Uterus (tissue), 2 donors: ENCODE measurements around the gene DOC2B.

Experiments used
- POLR2A ChIP-seq, 2 donors: fragments of 450-650 bp; IDR thresholded peaks; one replicate each; pipeline ENCODE4 v1.6.1; 2016; ENCODE audit warnings: antibody characterized with exemption in 2 of 2, mild to moderate bottlenecking in 1 of 2, moderate library complexity in 1 of 2
- TF ChIP-seq, protein P1 (sequence below), 4 experiments: fragments of 200-600 bp in 2 of 4; fragments of 450-650 bp in 2 of 4; sonication (generic) in 2 of 4; IDR thresholded peaks; one replicate each; pipeline ENCODE4 v1.5.1; 2016 to 2019; ENCODE audit warnings: antibody characterized with exemption in 4 of 4, mild to moderate bottlenecking in 2 of 4, moderate library complexity in 1 of 4

DNA sequence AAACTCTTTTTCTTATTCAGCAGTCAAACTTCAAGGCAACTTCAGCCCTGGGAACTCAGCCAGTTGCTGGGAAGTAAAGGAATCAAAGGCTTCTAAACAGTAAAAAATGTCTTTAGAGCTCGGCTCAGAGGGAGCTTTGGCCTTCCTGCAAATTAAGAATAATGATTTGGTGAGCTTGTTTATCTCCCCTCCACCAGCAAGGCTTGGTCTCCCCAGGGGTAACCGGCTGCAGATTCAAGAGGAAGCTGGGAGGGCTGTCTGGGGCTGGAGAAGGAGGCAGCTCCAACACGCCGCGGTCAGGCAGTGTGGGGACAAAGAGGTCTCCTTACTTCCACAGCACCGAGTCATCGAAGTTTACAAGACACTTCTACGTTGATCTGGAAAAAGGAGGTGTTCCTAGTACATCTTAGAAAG, 17.7 kb upstream of the DOC2B start:
- TF ChIP-seq POLR2A (IDR thresholded peaks at IDR 0.05), result no peak
- TF ChIP-seq, protein P1, sequence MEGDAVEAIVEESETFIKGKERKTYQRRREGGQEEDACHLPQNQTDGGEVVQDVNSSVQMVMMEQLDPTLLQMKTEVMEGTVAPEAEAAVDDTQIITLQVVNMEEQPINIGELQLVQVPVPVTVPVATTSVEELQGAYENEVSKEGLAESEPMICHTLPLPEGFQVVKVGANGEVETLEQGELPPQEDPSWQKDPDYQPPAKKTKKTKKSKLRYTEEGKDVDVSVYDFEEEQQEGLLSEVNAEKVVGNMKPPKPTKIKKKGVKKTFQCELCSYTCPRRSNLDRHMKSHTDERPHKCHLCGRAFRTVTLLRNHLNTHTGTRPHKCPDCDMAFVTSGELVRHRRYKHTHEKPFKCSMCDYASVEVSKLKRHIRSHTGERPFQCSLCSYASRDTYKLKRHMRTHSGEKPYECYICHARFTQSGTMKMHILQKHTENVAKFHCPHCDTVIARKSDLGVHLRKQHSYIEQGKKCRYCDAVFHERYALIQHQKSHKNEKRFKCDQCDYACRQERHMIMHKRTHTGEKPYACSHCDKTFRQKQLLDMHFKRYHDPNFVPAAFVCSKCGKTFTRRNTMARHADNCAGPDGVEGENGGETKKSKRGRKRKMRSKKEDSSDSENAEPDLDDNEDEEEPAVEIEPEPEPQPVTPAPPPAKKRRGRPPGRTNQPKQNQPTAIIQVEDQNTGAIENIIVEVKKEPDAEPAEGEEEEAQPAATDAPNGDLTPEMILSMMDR (IDR thresholded peaks at IDR 0.05), result no peak
